Endothelial cell (in vitro differentiated cells): ENCODE measurements around the gene TPSG1. TPM values are rescaled to one million over a fixed set of nuclear protein-coding genes. Genes with fewer than 3 reads are reported as not detected.
"Not testable (repeated sequence)": the region's sequence is repeated elsewhere in the genome, so short reads cannot be mapped to it uniquely, and the experiment has no call there.

ENCODE experiments used
- DNase-seq: peaks from one replicate; pipeline ENCODE4 v3.0.0; 2021; ENCODE audit warnings: low spot score
- H3K27ac Mint-ChIP-seq: one replicate; pipeline ENCODE4 v1.8.0; 2021; ENCODE audit warnings: mixed read lengths, inconsistent platforms; ENCODE audit not compliant: unreplicated experiment
- H3K27me3 Mint-ChIP-seq: one replicate; pipeline ENCODE4 v1.8.0; 2021; ENCODE audit warnings: mild to moderate bottlenecking, moderate library complexity, mixed read lengths, inconsistent platforms; ENCODE audit not compliant: unreplicated experiment
- H3K36me3 Mint-ChIP-seq: one replicate; pipeline ENCODE4 v1.8.0; 2021; ENCODE audit warnings: mild to moderate bottlenecking, low read depth, mixed read lengths, inconsistent platforms; ENCODE audit not compliant: unreplicated experiment
- H3K4me1 Mint-ChIP-seq: one replicate; pipeline ENCODE4 v1.8.0; 2021; ENCODE audit warnings: mild to moderate bottlenecking, mixed read lengths, inconsistent platforms; ENCODE audit not compliant: unreplicated experiment
- H3K4me3 Mint-ChIP-seq: one replicate; pipeline ENCODE4 v1.8.0; 2021; ENCODE audit warnings: mild to moderate bottlenecking, mixed read lengths, inconsistent platforms; ENCODE audit not compliant: unreplicated experiment
- H3K9me3 Mint-ChIP-seq: one replicate; pipeline ENCODE4 v1.8.0; 2021; ENCODE audit warnings: mixed read lengths, inconsistent platforms; ENCODE audit not compliant: unreplicated experiment
- total RNA-seq: library from RNA; stranded (reverse); fragmentation: NEBNext Ultra II Directional; extraction: Animal tissue kit (Norgen Biotek cat#: 25700); gene quantifications from one replicate; pipeline ENCODE4 v1.2.1, GENCODE V29; 2021; ENCODE audit not compliant: unreplicated experiment
- TF ChIP-seq, protein P1 (sequence below): fragments of 200-600 bp; sonication (generic); IDR thresholded peaks from one replicate; pipeline ENCODE4 v1.5.0; 2021; ENCODE audit warnings: antibody characterized with exemption; ENCODE audit not compliant: unreplicated experiment

TPSG1 gene
- total RNA-seq, 1 donor from 2014 or later = not detected

DNA sequence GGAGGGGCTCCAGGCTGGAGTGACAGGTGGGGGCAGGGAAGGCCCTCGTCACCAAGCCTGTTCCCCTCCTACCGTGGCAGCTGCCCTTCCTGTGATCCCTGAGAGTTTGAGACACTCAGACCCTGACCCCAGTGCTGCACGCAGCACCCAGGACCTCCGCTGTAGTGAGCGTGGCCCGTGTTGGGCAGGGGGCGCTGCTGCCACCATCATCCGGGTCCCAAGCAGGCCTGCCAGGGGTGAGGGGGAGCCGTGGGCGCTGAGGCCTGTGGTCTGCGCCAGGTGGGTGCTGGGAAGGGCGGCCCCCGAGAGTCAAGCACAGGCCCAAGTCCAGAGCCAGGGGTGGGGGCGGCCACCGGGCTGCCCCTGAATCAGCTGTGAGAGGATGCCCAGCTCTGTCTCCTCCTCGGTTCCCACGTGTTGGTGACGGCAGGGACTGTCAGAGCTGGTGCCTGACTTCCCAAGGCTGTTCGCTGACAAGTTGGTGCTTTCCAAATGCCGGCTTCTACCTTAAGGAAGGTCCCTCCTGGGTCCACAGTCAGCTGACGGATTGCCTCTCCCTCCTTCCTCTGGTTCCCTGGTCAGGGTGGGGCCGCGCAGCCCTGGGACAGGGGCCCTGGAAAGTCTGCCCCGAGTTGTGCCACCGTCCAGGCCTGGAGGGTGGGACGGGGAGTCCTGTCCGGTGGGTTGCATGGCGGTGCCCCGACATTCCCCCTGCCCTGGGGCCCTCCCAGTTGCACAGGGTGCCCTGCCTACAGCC is 31.1 kb downstream of the TPSG1 start:
- H3K27ac Mint-ChIP-seq = no peak overlapping the region
- no peaks in the 10 kb centered on the region for H3K9me3 Mint-ChIP-seq
- TF ChIP-seq, protein P1, sequence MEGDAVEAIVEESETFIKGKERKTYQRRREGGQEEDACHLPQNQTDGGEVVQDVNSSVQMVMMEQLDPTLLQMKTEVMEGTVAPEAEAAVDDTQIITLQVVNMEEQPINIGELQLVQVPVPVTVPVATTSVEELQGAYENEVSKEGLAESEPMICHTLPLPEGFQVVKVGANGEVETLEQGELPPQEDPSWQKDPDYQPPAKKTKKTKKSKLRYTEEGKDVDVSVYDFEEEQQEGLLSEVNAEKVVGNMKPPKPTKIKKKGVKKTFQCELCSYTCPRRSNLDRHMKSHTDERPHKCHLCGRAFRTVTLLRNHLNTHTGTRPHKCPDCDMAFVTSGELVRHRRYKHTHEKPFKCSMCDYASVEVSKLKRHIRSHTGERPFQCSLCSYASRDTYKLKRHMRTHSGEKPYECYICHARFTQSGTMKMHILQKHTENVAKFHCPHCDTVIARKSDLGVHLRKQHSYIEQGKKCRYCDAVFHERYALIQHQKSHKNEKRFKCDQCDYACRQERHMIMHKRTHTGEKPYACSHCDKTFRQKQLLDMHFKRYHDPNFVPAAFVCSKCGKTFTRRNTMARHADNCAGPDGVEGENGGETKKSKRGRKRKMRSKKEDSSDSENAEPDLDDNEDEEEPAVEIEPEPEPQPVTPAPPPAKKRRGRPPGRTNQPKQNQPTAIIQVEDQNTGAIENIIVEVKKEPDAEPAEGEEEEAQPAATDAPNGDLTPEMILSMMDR = no peak
- peaks cover 3% of the 10 kb centered on the region for H3K27me3 Mint-ChIP-seq
- no peak for DNase-seq
- no peak overlapping the region for H3K4me3 Mint-ChIP-seq
- H3K4me1 Mint-ChIP-seq = no peaks in the 10 kb centered on the region
- no peaks in the 10 kb centered on the region for H3K36me3 Mint-ChIP-seq

DNA sequence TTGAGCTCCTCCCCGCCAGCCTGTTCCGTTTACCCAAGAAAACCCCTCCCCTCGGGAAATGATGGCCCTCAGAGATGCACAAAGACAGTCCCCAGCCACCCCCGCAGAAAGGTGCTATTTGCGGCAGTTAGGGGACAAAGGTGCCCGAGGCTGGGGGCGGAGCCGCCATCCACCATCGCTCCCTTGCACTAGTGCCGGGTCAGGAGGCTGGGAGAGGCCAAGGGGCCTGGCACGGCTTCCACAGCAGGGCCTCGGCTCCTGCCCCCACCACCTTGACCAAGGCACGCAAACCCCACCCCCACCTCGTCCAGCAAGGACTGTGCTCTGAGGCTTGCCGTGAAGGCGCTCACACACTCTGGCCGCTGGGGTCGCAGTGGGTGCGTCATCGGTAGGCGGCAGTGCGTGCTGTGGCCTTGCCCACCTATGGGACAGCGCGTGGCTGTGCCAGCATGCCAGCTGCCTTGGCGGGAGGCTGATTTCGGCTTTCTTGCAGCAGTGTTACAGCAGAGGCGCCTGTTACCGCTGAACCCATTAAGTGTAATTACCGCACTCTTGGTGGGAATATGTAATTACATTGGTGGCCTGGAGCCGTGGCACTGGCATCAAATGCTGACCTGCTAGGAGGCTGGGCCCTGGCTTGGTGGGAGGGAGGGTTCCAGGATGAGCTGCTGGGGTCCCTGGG is 31.8 kb downstream of the TPSG1 start:
- Mint-ChIP-seq H3K9me3 (no peaks in the 10 kb centered on the region), H3K27ac (no peak overlapping the region), H3K4me3 (no peak overlapping the region), H3K4me1 (no peaks in the 10 kb centered on the region), H3K36me3 (no peaks in the 10 kb centered on the region), H3K27me3 (peaks cover 3% of the 10 kb centered on the region)
- no peak for DNase-seq
- TF ChIP-seq, protein P1 = no peak

DNA sequence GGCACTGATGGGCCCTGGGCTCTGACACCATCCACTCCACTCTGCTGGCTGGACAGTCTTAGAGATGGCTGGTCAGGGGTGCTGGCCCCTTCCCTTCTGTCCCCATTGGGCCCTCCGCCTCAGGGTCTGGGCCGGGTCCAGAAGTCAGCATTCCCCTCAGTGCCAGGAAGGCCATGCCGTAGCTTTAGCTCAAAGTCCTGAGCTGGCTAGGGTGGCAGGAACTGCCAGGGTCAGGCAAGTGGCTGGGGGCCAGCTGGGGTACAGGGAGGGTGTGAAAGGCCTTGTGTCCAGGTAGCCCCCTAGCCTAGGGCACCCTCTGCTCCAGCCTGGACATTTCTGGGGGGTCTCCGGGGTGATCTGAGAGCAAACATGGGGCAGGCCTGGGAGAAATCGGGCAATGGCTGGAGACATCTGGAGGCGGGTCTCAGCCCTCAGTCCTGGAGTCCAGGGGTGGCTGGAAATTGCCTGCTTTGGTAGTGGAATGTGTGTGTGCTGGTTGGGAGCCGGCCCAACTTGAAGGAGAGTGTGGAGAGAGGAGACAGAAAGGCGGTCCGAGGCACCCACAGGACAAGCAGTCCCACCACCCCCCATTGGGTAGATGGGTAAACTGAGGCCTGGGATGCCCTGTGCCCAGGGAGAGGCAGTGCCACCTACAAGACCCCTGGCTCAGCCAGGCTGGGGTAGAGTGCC is 32.5 kb downstream of the TPSG1 start:
- TF ChIP-seq, protein P1 = no peak
- Mint-ChIP-seq H3K27me3 (peaks cover 6% of the 10 kb centered on the region), H3K4me3 (no peak overlapping the region), H3K36me3 (no peaks in the 10 kb centered on the region), H3K4me1 (no peaks in the 10 kb centered on the region), H3K9me3 (no peaks in the 10 kb centered on the region), H3K27ac (no peak overlapping the region)
- no peak for DNase-seq

DNA sequence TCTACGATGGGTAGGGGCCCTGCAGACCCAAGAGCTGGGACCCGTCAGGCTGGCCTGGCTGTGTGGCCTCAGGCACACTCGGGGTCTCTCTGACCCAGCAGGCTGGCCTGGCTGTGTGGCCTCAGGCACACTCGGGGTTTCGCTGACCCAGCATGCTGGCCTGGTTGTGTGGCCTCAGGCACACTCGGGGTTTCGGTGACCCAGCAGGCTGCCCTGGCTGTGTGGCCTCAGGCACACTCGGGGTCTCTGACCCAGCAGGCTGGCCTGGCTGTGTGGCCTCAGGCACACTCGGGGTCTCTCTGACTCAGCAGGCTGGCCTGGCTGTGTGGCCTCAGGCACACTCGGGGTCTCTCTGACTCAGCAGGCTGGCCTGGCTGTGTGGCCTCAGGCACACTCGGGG is 34.3 kb downstream of the TPSG1 start:
- H3K4me3 Mint-ChIP-seq, H3K27ac Mint-ChIP-seq, H3K9me3 Mint-ChIP-seq, DNase-seq, H3K27me3 Mint-ChIP-seq, H3K4me1 Mint-ChIP-seq, H3K36me3 Mint-ChIP-seq: not testable (repeated sequence)

DNA sequence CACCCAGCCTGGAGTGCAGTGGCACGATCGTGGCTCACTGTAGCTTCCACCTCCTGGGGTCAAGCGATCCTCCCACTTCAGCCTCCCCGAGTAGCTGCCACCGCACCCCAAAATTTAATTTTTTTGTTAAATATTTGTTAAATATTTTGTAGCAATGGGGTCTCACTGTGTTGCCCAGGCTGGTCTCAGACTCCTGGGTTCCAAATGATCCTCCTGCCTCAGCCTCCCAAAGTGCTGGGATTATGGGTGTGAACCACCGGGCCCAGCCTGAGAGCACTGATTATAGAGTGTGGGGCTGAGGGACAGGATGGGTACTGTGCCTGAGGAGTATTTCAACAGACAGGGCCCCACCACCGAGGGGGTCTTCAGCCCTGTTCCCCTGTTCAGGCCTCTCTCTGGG is 35.6 kb downstream of the TPSG1 start:
- H3K9me3 Mint-ChIP-seq = no peaks in the 10 kb centered on the region
- H3K27ac Mint-ChIP-seq = no peak overlapping the region
- TF ChIP-seq, protein P1 = no peak
- DNase-seq = no peak
- H3K36me3 Mint-ChIP-seq = no peaks in the 10 kb centered on the region
- H3K4me1 Mint-ChIP-seq = no peaks in the 10 kb centered on the region
- no peak overlapping the region for H3K4me3 Mint-ChIP-seq
- peaks cover 6% of the 10 kb centered on the region for H3K27me3 Mint-ChIP-seq
